KOPT-K1 (cell line): ENCODE data around the gene C4orf50.

Experiments
- H3K27ac ChIP-seq: fragments of 200-600 bp; sonication (generic); 2 replicates; pipeline ENCODE4 v1.5.1; 2016; ENCODE audit warnings: antibody characterized with exemption, mild to moderate bottlenecking, low read depth, low read length; ENCODE audit not compliant: poor library complexity, severe bottlenecking
- H3K36me3 ChIP-seq: fragments of 200-600 bp; sonication (generic); 2 replicates; pipeline ENCODE4 v1.5.1; 2017; ENCODE audit warnings: antibody characterized with exemption, mild to moderate bottlenecking, low read length, moderate library complexity; ENCODE audit not compliant: insufficient read depth
- H3K9me3 ChIP-seq: fragments of 200-600 bp; sonication (generic); 2 replicates; pipeline ENCODE4 v1.5.1; 2017; ENCODE audit warnings: antibody characterized with exemption, low read length, mild to moderate bottlenecking; ENCODE audit not compliant: insufficient read depth, poor library complexity, severe bottlenecking

The C4orf50 gene

DNA sequence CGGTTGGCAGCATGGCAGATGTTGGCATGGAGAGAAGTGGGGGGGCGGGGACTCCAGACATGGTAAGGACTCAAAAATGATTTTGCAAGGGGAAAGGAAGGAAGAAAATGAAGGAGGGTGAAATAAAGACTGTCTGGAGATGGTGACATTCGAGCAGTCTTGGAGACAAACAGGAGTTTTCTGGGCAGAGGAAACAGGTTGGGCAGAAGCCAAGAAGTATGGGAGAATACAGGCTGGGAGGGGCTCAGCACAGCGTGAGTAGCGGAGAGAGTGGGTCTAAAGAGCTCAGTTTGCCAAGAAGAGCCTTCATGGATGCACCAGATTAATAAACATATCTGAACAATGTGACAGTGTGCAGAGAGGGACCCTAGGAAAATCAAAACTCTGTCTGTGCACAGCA, 112.0 kb downstream of the C4orf50 start:
- H3K27ac ChIP-seq = no peak overlapping the region
- no peaks in the 10 kb centered on the region for H3K36me3 ChIP-seq
- H3K9me3 ChIP-seq = no peaks in the 10 kb centered on the region

DNA sequence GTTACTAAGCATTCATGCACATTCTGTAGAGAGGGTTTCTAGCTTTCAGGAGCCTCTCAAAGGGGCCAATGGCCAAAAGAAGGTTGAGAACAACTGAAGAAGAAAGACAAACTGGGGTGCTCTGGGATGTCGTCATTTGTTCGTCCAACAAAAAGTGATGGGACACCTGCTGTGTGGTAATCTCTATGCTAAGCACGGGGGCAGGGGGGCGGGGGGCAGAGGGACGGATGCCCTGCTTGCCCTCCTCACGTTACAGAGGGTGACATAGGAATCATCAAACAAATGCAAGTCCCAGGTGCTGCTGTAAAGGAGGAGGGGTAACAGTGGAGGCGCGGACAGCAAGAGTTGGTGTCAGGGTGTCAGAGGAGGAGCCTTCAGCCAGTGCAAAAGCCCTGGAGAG, 112.5 kb downstream of the C4orf50 start:
- Histone ChIP-seq H3K36me3 (no peaks in the 10 kb centered on the region), H3K27ac (no peak overlapping the region), H3K9me3 (no peaks in the 10 kb centered on the region)

DNA sequence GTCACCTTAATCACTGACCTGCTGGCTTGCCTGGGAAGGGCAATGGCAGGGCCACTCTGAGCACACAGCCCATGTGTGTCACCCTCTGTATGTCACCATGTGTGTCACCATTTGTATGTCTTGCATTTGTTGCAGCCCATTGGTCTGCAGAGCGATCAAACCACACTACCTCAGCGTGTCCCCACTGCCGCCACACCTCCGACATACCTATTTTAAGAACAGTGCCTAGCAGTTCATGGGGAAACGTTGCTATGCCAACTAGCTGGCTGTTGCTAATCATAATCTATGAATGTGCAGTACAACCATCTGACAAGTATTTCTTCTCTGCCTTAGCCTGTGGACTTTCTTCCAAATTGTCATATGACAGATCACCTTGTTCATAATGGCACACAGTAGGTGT, 117.4 kb downstream of the C4orf50 start:
- peaks cover 4% of the 10 kb centered on the region for H3K9me3 ChIP-seq
- no peaks in the 10 kb centered on the region for H3K36me3 ChIP-seq
- no peak overlapping the region for H3K27ac ChIP-seq

DNA sequence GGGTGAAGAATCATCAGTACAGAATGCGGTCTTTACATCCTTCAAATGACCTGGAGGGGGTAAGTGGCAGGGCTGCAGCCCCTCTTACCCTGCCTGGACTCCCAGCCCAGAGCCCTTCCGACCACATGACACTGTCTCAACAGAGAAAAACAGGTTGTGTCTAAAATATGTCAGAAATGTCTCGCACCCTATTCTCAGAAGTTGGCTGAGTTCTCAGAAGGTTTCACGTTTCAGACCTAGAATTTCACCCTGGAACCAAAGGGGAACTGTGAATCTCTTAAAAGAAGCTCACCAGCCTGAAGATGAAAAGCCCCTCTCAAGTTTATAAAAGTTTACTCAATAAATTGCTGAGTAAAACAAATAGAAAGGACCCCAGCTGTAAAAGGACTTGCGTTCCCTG, 118.3 kb downstream of the C4orf50 start:
- H3K9me3 ChIP-seq = peaks cover 4% of the 10 kb centered on the region
- H3K27ac ChIP-seq = no peak overlapping the region
- no peaks in the 10 kb centered on the region for H3K36me3 ChIP-seq

DNA sequence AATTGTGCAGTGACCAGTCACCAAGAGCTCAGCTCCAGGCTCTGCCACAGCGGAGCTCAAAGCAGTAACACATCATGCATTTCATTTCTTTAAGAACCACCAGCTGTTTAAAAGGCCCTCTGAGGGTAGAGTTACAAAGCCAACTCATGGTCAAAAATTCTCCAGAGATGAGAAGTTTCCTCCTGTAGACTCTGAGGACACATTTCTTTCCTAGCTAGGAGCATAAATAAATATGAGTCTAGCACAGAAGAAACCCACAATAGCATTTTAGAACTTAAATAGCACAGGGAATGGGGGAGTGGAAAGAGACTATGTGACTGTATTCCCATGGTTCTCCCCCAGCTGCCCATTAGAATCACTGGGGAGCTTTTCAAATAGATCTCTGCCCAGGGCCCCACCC, 118.8 kb downstream of the C4orf50 start:
- no peak overlapping the region for H3K27ac ChIP-seq
- H3K36me3 ChIP-seq = no peaks in the 10 kb centered on the region
- H3K9me3 ChIP-seq = peaks cover 4% of the 10 kb centered on the region

DNA sequence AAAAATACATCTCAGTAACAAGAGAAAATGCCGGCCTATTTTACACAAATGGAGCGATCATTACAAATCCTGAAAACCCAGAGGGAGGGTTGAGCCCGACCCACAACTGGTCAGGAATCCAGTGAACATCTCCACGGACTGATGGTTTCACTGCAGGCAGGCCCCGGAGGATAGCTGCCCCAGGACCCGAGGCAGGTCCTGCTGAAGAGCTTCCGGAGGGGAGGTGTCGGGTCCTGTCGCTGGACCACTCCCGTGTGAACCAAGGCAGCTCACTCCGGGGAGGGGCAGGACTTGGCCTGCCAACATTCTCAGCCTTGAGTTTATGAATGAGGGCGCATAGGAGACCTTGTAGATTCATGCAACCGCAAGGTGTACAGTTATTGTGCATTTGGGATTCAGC, 120.6 kb downstream of the C4orf50 start:
- peaks cover 4% of the 10 kb centered on the region for H3K9me3 ChIP-seq
- H3K36me3 ChIP-seq = no peaks in the 10 kb centered on the region
- H3K27ac ChIP-seq = no peak overlapping the region

DNA sequence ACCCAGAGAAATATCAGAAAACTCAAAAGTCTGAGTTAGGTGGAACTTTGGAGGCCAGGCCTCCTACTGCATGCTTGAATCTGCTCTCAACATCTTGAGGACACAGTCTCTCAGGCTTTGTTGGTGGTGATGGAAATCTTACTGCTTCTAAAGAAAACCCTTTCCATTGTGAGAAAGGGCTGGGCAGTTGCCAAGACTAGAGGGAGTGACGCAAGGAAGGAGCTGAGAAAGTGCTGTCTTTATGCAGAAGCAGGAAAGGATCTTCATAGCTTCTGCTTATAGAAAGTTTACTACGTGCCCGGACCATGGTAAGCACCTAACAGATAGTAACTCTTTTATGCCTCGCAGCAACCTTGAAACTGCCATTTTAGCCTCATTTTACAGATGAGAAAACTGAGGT, 122.9 kb downstream of the C4orf50 start:
- H3K36me3 ChIP-seq = no peaks in the 10 kb centered on the region
- peaks cover 4% of the 10 kb centered on the region for H3K9me3 ChIP-seq
- no peak overlapping the region for H3K27ac ChIP-seq

DNA sequence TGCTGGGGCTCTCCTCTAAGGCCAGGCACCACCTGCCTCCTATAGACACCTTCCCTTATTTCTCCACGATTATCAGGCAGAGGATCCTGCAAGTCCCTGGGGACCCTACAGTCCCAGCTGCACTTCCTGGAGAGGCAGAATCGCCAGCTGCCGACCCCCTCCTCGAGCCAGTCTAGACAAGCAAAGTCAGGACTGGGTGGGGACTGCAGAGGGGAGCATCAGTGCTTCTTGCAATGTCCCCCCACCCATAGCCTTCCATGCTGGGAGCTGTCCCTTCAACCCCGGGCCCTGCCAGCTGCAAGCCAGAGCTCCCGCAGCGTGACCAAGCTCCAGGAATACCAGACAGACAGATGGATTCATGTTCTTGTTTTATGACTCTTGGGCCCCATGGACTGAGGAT, 124.0 kb downstream of the C4orf50 start:
- Histone ChIP-seq H3K36me3 (no peaks in the 10 kb centered on the region), H3K27ac (no peak overlapping the region), H3K9me3 (peaks cover 4% of the 10 kb centered on the region)

DNA sequence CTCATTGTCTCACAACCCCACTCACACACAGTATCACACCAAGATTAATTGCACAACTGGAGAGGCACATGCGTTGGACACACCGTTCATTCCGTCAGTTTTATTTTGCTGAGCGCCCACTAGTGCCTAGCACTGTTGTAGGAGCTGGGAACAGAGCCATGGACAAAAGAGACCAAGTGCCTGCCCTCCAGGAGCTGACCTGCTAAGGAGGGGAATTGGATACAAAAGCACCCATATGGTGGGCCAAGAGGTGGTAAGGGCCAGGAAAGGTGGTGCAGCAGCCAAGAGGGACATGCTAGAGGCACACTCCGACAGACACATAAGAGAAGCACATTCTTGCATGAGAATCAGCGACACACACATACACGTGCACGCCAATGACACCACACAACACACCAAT, 124.6 kb downstream of the C4orf50 start:
- Histone ChIP-seq H3K9me3 (peaks cover 4% of the 10 kb centered on the region), H3K27ac (no peak overlapping the region), H3K36me3 (no peaks in the 10 kb centered on the region)

DNA sequence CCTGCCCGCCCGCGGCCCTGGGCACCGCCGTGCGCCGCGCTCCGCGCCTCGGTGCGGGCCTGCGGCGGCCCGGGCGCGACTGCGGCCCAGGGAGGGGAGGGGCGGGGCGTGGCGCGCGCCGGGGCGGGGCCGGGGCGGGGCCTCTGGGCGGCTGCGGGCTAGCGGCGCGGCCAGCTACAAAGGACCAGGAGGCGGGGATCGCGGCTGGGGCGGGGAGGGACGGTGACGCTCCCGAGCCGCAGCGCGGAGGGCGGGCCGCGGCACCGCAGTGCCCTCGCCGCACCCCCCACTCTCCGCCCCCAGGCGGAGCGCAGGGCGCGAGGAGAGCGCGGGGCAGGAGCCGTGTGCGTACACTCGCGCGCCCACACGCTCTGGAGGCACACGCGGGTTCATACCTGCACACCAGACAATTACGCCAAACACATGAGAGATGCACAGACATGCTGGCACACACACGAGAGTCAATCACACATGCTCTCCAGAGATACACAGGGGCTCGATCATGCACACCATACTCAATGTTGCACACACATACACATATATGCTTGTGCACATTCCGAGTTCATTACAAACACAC, 125.1 kb downstream of the C4orf50 start, which contains the start of gene CRMP1:
Gene CRMP1 (minus strand): TSS at position 83 of the 577 bp plus-strand sequence. CDS start 117 bp downstream, outside the sequence.
- Histone ChIP-seq H3K36me3 (no peaks in the 10 kb centered on the region), H3K27ac (no peak within 1 kb of the TSS), H3K9me3 (peaks cover 4% of the 10 kb centered on the region)

DNA sequence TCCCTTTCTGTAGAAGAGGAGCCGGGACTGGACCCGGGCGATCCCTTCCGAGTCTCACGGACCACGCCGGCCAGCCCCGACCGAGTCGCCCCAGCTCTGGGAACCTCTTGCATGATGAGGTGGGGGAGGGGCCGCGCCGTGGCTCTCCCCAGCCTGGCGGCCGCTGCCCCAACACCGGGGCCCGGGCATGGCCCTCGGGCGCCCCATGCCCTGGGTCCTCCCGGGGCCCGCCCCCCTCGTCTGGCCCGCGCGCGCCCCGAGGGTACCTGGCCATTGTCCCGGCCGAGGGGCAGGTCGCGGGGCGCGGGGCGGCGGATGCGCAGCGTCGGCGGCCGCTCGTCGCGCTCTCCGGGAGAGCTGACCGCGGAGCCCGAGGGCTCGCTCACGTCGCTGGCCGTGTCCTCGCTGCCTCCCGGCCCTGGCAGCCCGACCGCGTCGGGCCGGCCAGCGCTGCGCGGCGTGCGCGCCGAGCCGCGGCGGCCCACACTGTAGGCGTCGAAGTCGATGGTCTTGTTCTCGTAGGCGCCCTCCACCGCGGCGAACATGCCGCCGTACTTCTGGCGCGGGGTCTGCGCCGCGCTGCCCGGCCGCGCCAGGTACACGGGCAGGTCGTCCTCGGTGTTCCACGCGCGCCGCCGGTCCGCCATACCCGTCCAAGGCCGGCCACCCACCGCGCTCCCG, 125.8 kb downstream of the C4orf50 start:
- no peak overlapping the region for H3K27ac ChIP-seq
- no peaks in the 10 kb centered on the region for H3K9me3 ChIP-seq

DNA sequence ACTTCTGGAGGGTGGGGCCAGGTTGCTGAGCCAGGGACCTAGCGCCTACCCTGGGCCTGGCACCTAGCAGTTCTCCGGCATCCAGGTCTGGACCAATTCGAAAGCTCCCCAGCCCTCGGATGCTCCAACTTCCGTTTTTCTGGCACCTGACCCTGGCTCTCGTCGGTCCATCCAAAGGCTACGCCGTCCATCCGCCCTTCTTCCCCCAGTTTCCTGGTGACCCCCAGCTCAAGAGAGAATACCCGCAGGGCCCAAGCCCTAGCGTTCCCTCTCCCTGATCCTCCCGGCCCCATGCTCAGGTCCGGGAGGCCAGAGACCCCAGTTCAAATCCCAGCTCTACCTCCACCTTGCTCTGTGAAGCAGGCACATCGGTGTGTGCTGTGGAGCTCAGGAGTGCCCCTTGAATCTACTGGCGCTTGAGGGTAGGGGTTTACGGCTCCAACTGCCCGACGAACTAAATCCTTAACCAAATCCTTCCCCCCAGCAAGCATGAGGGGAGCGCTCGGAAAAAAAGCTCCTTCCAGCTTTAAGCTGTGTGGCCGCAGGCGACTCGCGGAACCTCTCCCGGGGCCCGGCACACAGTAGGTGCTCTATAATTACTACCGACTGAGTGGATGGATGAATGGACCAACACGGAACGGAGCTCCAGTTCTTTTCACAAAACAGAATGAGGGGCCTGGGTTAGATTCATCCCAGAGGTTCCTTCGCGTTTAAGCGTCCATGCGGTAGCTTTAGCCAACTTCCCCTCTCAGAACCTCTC, 126.5 kb downstream of the C4orf50 start:
- no peaks in the 10 kb centered on the region for H3K9me3 ChIP-seq
- H3K36me3 ChIP-seq = no peaks in the 10 kb centered on the region

More for the DNA sequence above, 125.8 kb downstream of the C4orf50 start:
- H3K36me3 ChIP-seq = no peaks in the 10 kb centered on the region

DNA sequence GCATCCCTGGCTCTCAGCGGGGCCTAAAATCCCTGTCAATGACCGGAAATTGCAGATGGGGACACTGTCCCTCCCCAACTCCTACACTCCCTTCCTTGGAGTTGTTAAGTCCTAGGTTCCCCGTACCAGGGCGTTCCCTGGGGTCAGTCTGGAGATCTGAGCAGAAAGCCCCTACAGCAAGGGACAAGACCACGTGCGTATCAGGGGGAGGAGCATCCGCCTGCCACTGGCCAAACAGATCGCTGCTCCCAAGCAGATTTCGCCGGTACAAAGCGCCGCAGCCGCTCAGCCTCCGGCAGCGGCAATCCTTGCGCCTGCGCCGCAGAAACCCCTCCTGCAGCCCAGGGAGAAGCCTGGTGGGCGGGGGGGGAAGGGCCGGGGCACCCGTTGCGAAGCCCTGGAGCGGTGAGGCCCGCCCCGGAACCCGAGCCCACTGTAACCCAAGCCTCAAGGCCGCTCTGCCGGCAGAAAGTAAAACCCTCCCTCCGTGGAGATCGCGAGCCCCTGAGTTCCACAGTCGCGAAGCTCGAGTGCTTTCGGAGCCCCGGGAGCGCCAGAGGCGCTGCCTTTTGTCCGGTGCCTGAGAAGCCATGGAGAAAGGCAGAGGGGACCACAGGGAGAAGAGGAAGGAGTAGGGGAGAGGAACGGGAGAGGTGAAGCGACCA, 128.0 kb downstream of the C4orf50 start:
- Histone ChIP-seq H3K36me3 (no peaks in the 10 kb centered on the region), H3K9me3 (no peaks in the 10 kb centered on the region), H3K27ac (no peak overlapping the region)

More for the DNA sequence above, 126.5 kb downstream of the C4orf50 start:
- no peak overlapping the region for H3K27ac ChIP-seq

DNA sequence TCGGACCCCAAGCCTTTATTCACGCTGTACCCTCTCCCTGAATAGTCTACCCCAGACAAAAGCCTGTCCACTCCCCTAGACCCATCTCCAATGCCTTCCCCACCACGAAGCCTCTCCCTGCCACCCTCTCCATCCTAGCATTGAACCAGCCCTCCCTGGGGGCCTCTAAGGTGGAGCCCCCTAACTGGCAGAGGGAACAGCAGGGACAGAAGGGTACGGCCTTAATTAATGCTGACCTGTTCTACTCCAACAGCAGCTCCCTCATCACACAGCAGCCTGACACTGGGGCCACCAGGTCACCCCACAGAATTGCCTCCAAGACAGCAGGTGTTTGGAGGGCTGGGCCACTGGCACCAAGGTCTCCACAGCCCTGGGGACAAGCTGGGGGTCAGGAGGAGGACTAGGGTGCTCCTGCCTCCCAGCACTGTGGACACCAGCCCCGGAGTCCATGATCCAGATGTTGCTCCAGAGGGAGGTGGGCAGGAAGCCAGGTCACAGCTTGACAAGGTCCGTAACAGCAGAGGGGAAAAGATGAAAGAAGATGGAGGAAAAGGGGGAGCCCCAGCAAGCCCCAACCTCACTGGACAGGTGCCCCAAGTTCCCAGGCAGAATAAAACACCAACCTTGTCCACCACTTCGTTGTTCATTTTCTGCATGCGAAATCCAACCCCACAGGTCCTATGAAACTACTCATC, 129.1 kb downstream of the C4orf50 start:
- Histone ChIP-seq H3K9me3 (no peaks in the 10 kb centered on the region), H3K36me3 (no peaks in the 10 kb centered on the region), H3K27ac (no peak overlapping the region)
